ENCODE results near the gene PPFIBP1.

Gene PPFIBP1

GRCh38 chr12:27548301-27549199 lies 24.5 kb downstream of the PPFIBP1 start:
- no peaks in the 10 kb centered on the region for H3K9me3 ChIP-seq (ENCODE audit: control extremely low read depth in 1 of 5, control insufficient read depth in 4 of 5, insufficient read depth in 2 of 5, low read depth in 1 of 5, low read length in 4 of 5)
- ChIA-PET CTCF (interaction anchor here (1.1 to 2.1 kb wide), 3 partner anchors 13 to 26 kb away, joined by 3 to 9 read pairs (median 3); no protein-coding TSS in a partner anchor), POLR2A (no interaction called here)
- DNase-seq, result no peak
- H3K27me3 ChIP-seq (replicated peaks in 2 of 5; ENCODE audit: control insufficient read depth in 4 of 5, insufficient read depth in 5 of 5, low read length in 4 of 5), result no peaks in the 10 kb centered on the region
- H3K4me3 ChIP-seq (ENCODE audit: control insufficient read depth in 1 of 7, extremely low read depth in 1 of 7, insufficient read depth in 4 of 7, low read depth in 2 of 7, low read length in 6 of 7), result peak overlapping the region in 1 of 7 experiments; percentile 66
- H3K27ac ChIP-seq (ENCODE audit: insufficient read depth in 1 of 2, low read depth in 1 of 2, low read length in 2 of 2, poor library complexity in 1 of 2, severe bottlenecking in 2 of 2), result no peak overlapping the region
- no peaks in the 10 kb centered on the region for H3K36me3 ChIP-seq (ENCODE audit: control insufficient read depth in 4 of 4, insufficient read depth in 4 of 4, low read length in 3 of 4)
- 97% methylated on average over 5 of the region's 8 CpGs for WGBS (ENCODE audit: insufficient coverage)
- peaks cover 11 to 42% (median 29%) of the 10 kb centered on the region in 4 experiments for H3K4me1 ChIP-seq (ENCODE audit: control extremely low read depth in 1 of 4, control insufficient read depth in 4 of 4, insufficient read depth in 4 of 4, low read length in 3 of 4)

- peak; percentile 22 to 78 (median 70) for DNase-seq
- 20% methylated on average over 2 of the region's 8 CpGs for WGBS (ENCODE audit: insufficient coverage)
- H3K27me3 ChIP-seq (replicated peaks in 2 of 5; ENCODE audit: control insufficient read depth in 4 of 5, insufficient read depth in 5 of 5, low read length in 4 of 5), result no peaks in the 10 kb centered on the region
- no peaks in the 10 kb centered on the region for H3K36me3 ChIP-seq (ENCODE audit: control insufficient read depth in 4 of 4, insufficient read depth in 4 of 4, low read length in 3 of 4)
- ChIA-PET POLR2A (interaction anchor here (1.0 kb wide), 1 partner anchor 26 kb away, joined by 3 read pairs; the partner anchor contains the start of gene PPFIBP1), CTCF (interaction anchor here (1.0 to 1.6 kb wide), 4 partner anchors 10 to 25 kb away, joined by 3 read pairs; no protein-coding TSS in a partner anchor)
- no peaks in the 10 kb centered on the region for H3K9me3 ChIP-seq (ENCODE audit: control extremely low read depth in 1 of 5, control insufficient read depth in 4 of 5, insufficient read depth in 2 of 5, low read depth in 1 of 5, low read length in 4 of 5)
- peak overlapping the region; percentile 29 to 69 for H3K27ac ChIP-seq (ENCODE audit: insufficient read depth in 1 of 2, low read depth in 1 of 2, low read length in 2 of 2, poor library complexity in 1 of 2, severe bottlenecking in 2 of 2)
- peak overlapping the region in 6 of 7 experiments; percentile 15 to 66 (median 34) for H3K4me3 ChIP-seq (ENCODE audit: control insufficient read depth in 1 of 7, extremely low read depth in 1 of 7, insufficient read depth in 4 of 7, low read depth in 2 of 7, low read length in 6 of 7)
- peaks cover 11 to 50% (median 32%) of the 10 kb centered on the region in 4 experiments for H3K4me1 ChIP-seq (ENCODE audit: control extremely low read depth in 1 of 4, control insufficient read depth in 4 of 4, insufficient read depth in 4 of 4, low read length in 3 of 4)
Observed at GRCh38 chr12:27549236-27549800, 25.3 kb downstream of the PPFIBP1 start.

- Histone ChIP-seq H3K4me3 (ENCODE audit: control insufficient read depth in 1 of 7, extremely low read depth in 1 of 7, insufficient read depth in 4 of 7, low read depth in 2 of 7, low read length in 6 of 7) (peak overlapping the region in 6 of 7 experiments; percentile 15 to 66 (median 34)), H3K4me1 (ENCODE audit: control extremely low read depth in 1 of 4, control insufficient read depth in 4 of 4, insufficient read depth in 4 of 4, low read length in 3 of 4) (peaks cover 11 to 57% (median 38%) of the 10 kb centered on the region in 4 experiments), H3K27ac (ENCODE audit: insufficient read depth in 1 of 2, low read depth in 1 of 2, low read length in 2 of 2, poor library complexity in 1 of 2, severe bottlenecking in 2 of 2) (peak overlapping the region; percentile 29 to 69), H3K36me3 (ENCODE audit: control insufficient read depth in 4 of 4, insufficient read depth in 4 of 4, low read length in 3 of 4) (no peaks in the 10 kb centered on the region), H3K27me3 (replicated peaks in 2 of 5; ENCODE audit: control insufficient read depth in 4 of 5, insufficient read depth in 5 of 5, low read length in 4 of 5) (no peaks in the 10 kb centered on the region), H3K9me3 (ENCODE audit: control extremely low read depth in 1 of 5, control insufficient read depth in 4 of 5, insufficient read depth in 2 of 5, low read depth in 1 of 5, low read length in 4 of 5) (no peaks in the 10 kb centered on the region)
- CTCF ChIA-PET, result interaction anchor here (1.0 to 1.6 kb wide), 4 partner anchors 9 to 24 kb away, joined by 3 to 4 read pairs (median 3); no protein-coding TSS in a partner anchor
- POLR2A ChIA-PET, result interaction anchor here (1.0 kb wide), 1 partner anchor 26 kb away, joined by 3 read pairs; the partner anchor contains the start of gene PPFIBP1
- peak; percentile 71 to 91 (median 85) for DNase-seq
- WGBS (ENCODE audit: insufficient coverage), result 3% methylated on average over 5 of the region's 12 CpGs
Observed at GRCh38 chr12:27549801-27550652, 26.0 kb downstream of the PPFIBP1 start.

- H3K9me3 ChIP-seq (ENCODE audit: control extremely low read depth in 1 of 5, control insufficient read depth in 4 of 5, insufficient read depth in 2 of 5, low read depth in 1 of 5, low read length in 4 of 5), result no peaks in the 10 kb centered on the region
- H3K27ac ChIP-seq (ENCODE audit: insufficient read depth in 1 of 2, low read depth in 1 of 2, low read length in 2 of 2, poor library complexity in 1 of 2, severe bottlenecking in 2 of 2), result no peak overlapping the region
- POLR2A ChIA-PET, result no interaction called here
- H3K4me3 ChIP-seq (ENCODE audit: control insufficient read depth in 1 of 7, extremely low read depth in 1 of 7, insufficient read depth in 4 of 7, low read depth in 2 of 7, low read length in 6 of 7), result no peak overlapping the region
- H3K36me3 ChIP-seq (ENCODE audit: control insufficient read depth in 4 of 4, insufficient read depth in 4 of 4, low read length in 3 of 4), result no peaks in the 10 kb centered on the region
- no CpG with 5 or more reads among the region's 4 CpGs for WGBS (ENCODE audit: insufficient coverage)
- H3K27me3 ChIP-seq (replicated peaks in 2 of 5; ENCODE audit: control insufficient read depth in 4 of 5, insufficient read depth in 5 of 5, low read length in 4 of 5), result no peaks in the 10 kb centered on the region
- peak in 2 of 3 donors; percentile 40 to 54 for DNase-seq
- CTCF ChIA-PET, result interaction anchor here (1.0 to 1.4 kb wide), 3 partner anchors 9 to 20 kb away, joined by 3 to 4 read pairs (median 3); no protein-coding TSS in a partner anchor
- H3K4me1 ChIP-seq (ENCODE audit: control extremely low read depth in 1 of 4, control insufficient read depth in 4 of 4, insufficient read depth in 4 of 4, low read length in 3 of 4), result peaks cover 14 to 62% (median 43%) of the 10 kb centered on the region in 4 experiments
Observed at GRCh38 chr12:27550653-27550975, 26.6 kb downstream of the PPFIBP1 start.

- Histone ChIP-seq H3K36me3 (ENCODE audit: control insufficient read depth in 4 of 4, insufficient read depth in 4 of 4, low read length in 3 of 4) (no peaks in the 10 kb centered on the region), H3K9me3 (ENCODE audit: control extremely low read depth in 1 of 5, control insufficient read depth in 4 of 5, insufficient read depth in 2 of 5, low read depth in 1 of 5, low read length in 4 of 5) (no peaks in the 10 kb centered on the region), H3K27ac (ENCODE audit: insufficient read depth in 1 of 2, low read depth in 1 of 2, low read length in 2 of 2, poor library complexity in 1 of 2, severe bottlenecking in 2 of 2) (no peak overlapping the region), H3K27me3 (replicated peaks in 2 of 5; ENCODE audit: control insufficient read depth in 4 of 5, insufficient read depth in 5 of 5, low read length in 4 of 5) (no peaks in the 10 kb centered on the region), H3K4me3 (ENCODE audit: control insufficient read depth in 1 of 7, extremely low read depth in 1 of 7, insufficient read depth in 4 of 7, low read depth in 2 of 7, low read length in 6 of 7) (peak overlapping the region in 1 of 7 experiments; percentile 0), H3K4me1 (ENCODE audit: control extremely low read depth in 1 of 4, control insufficient read depth in 4 of 4, insufficient read depth in 4 of 4, low read length in 3 of 4) (peaks cover 20 to 69% (median 48%) of the 10 kb centered on the region in 4 experiments)
- 81% methylated on average over 7 of the region's 9 CpGs for WGBS (ENCODE audit: insufficient coverage)
- CTCF ChIA-PET, result interaction anchor here (1.0 kb wide), 1 partner anchor 21 kb away, joined by 3 read pairs; no protein-coding TSS in a partner anchor
- POLR2A ChIA-PET, result no interaction called here
- DNase-seq, result no peak
Observed at GRCh38 chr12:27551172-27551840, 27.3 kb downstream of the PPFIBP1 start.

GRCh38 chr12:27552235-27552634 lies 28.2 kb downstream of the PPFIBP1 start:
- Histone ChIP-seq H3K9me3 (ENCODE audit: control extremely low read depth in 1 of 5, control insufficient read depth in 4 of 5, insufficient read depth in 2 of 5, low read depth in 1 of 5, low read length in 4 of 5) (no peaks in the 10 kb centered on the region), H3K36me3 (ENCODE audit: control insufficient read depth in 4 of 4, insufficient read depth in 4 of 4, low read length in 3 of 4) (no peaks in the 10 kb centered on the region), H3K27me3 (replicated peaks in 2 of 5; ENCODE audit: control insufficient read depth in 4 of 5, insufficient read depth in 5 of 5, low read length in 4 of 5) (no peaks in the 10 kb centered on the region), H3K4me3 (ENCODE audit: control insufficient read depth in 1 of 7, extremely low read depth in 1 of 7, insufficient read depth in 4 of 7, low read depth in 2 of 7, low read length in 6 of 7) (no peak overlapping the region), H3K4me1 (ENCODE audit: control extremely low read depth in 1 of 4, control insufficient read depth in 4 of 4, insufficient read depth in 4 of 4, low read length in 3 of 4) (peaks cover 20 to 70% (median 49%) of the 10 kb centered on the region in 4 experiments), H3K27ac (ENCODE audit: insufficient read depth in 1 of 2, low read depth in 1 of 2, low read length in 2 of 2, poor library complexity in 1 of 2, severe bottlenecking in 2 of 2) (no peak overlapping the region)
- ChIA-PET POLR2A (no interaction called here), CTCF (interaction anchor here (1.0 to 1.4 kb wide), 2 partner anchors 10 to 22 kb away, joined by 3 to 4 read pairs; no protein-coding TSS in a partner anchor)
- no peak for DNase-seq
- WGBS (ENCODE audit: insufficient coverage), result 98% methylated on average over 6 of the region's 6 CpGs

All from common myeloid progenitor, CD34-positive (primary cell).